ENCODE measurements around the gene TTC39A.

- no peak for TF ChIP-seq SIN3A (IDR thresholded peaks at IDR 0.05; ENCODE audit: borderline replicate concordance, insufficient read depth, low read depth, low read length)
- TF ChIP-seq, protein P1, sequence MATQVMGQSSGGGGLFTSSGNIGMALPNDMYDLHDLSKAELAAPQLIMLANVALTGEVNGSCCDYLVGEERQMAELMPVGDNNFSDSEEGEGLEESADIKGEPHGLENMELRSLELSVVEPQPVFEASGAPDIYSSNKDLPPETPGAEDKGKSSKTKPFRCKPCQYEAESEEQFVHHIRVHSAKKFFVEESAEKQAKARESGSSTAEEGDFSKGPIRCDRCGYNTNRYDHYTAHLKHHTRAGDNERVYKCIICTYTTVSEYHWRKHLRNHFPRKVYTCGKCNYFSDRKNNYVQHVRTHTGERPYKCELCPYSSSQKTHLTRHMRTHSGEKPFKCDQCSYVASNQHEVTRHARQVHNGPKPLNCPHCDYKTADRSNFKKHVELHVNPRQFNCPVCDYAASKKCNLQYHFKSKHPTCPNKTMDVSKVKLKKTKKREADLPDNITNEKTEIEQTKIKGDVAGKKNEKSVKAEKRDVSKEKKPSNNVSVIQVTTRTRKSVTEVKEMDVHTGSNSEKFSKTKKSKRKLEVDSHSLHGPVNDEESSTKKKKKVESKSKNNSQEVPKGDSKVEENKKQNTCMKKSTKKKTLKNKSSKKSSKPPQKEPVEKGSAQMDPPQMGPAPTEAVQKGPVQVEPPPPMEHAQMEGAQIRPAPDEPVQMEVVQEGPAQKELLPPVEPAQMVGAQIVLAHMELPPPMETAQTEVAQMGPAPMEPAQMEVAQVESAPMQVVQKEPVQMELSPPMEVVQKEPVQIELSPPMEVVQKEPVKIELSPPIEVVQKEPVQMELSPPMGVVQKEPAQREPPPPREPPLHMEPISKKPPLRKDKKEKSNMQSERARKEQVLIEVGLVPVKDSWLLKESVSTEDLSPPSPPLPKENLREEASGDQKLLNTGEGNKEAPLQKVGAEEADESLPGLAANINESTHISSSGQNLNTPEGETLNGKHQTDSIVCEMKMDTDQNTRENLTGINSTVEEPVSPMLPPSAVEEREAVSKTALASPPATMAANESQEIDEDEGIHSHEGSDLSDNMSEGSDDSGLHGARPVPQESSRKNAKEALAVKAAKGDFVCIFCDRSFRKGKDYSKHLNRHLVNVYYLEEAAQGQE (IDR thresholded peaks at IDR 0.05; ENCODE audit: insufficient read depth in 1 of 2, low read depth in 2 of 2, low read length in 1 of 2): no peak
- no peak for TF ChIP-seq CTCF (IDR thresholded peaks at IDR 0.05)
- TF ChIP-seq POLR2AphosphoS5 (IDR thresholded peaks at IDR 0.05; ENCODE audit: low read depth, low read length): no peak
- TF ChIP-seq TCF7L2 (IDR thresholded peaks at IDR 0.05; ENCODE audit: low read depth, low read length): no peak
Observed at GRCh38 chr1:51272916-51273315, 57.4 kb downstream of the TTC39A start.

Data from Panc1 (cell line).